ENCODE results near the gene SCGN. TPM values are rescaled to one million over a fixed set of nuclear protein-coding genes. Genes with fewer than 3 reads are reported as not detected.

SCGN gene
- total RNA-seq, 1 donor from 2014 or later, result 1.2 TPM

GRCh38 chr6:25701807-25702206, 49.8 kb downstream of the SCGN start:
- no peak overlapping the region for H3K4me3 Mint-ChIP-seq (ENCODE audit: unreplicated experiment)
- H3K27me3 Mint-ChIP-seq (ENCODE audit: unreplicated experiment), result no peaks in the 10 kb centered on the region
- peaks cover 2% of the 10 kb centered on the region for H3K9me3 Mint-ChIP-seq (ENCODE audit: unreplicated experiment)
- no peaks in the 10 kb centered on the region for H3K4me1 Mint-ChIP-seq (ENCODE audit: low read depth, unreplicated experiment)
- H3K27ac Mint-ChIP-seq (ENCODE audit: unreplicated experiment), result no peak overlapping the region
- DNase-seq, result no peak
- no peak for TF ChIP-seq CTCF (IDR thresholded peaks at IDR 0.05; ENCODE audit: partially characterized antibody, unreplicated experiment)
- H3K36me3 Mint-ChIP-seq (ENCODE audit: unreplicated experiment), result no peaks in the 10 kb centered on the region

- no peak for DNase-seq
- no peak for TF ChIP-seq CTCF (IDR thresholded peaks at IDR 0.05; ENCODE audit: partially characterized antibody, unreplicated experiment)
- Mint-ChIP-seq H3K27me3 (ENCODE audit: unreplicated experiment) (no peaks in the 10 kb centered on the region), H3K9me3 (ENCODE audit: unreplicated experiment) (no peaks in the 10 kb centered on the region), H3K36me3 (ENCODE audit: unreplicated experiment) (no peaks in the 10 kb centered on the region), H3K4me1 (ENCODE audit: low read depth, unreplicated experiment) (no peaks in the 10 kb centered on the region), H3K4me3 (ENCODE audit: unreplicated experiment) (no peak overlapping the region), H3K27ac (ENCODE audit: unreplicated experiment) (no peak overlapping the region)
These were observed 51.0 kb downstream of the SCGN start for GRCh38 chr6:25703005-25703404.

- no peak overlapping the region for H3K4me3 Mint-ChIP-seq (ENCODE audit: unreplicated experiment)
- H3K9me3 Mint-ChIP-seq (ENCODE audit: unreplicated experiment), result no peaks in the 10 kb centered on the region
- H3K27me3 Mint-ChIP-seq (ENCODE audit: unreplicated experiment), result no peaks in the 10 kb centered on the region
- no peaks in the 10 kb centered on the region for H3K36me3 Mint-ChIP-seq (ENCODE audit: unreplicated experiment)
- H3K4me1 Mint-ChIP-seq (ENCODE audit: low read depth, unreplicated experiment), result no peaks in the 10 kb centered on the region
- no peak overlapping the region for H3K27ac Mint-ChIP-seq (ENCODE audit: unreplicated experiment)
- no peak for TF ChIP-seq CTCF (IDR thresholded peaks at IDR 0.05; ENCODE audit: partially characterized antibody, unreplicated experiment)
- DNase-seq, result no peak
These were observed 52.0 kb downstream of the SCGN start for GRCh38 chr6:25704001-25704400.

- Mint-ChIP-seq H3K9me3 (ENCODE audit: unreplicated experiment) (peaks cover 2% of the 10 kb centered on the region), H3K4me3 (ENCODE audit: unreplicated experiment) (no peak overlapping the region), H3K36me3 (ENCODE audit: unreplicated experiment) (no peaks in the 10 kb centered on the region), H3K27ac (ENCODE audit: unreplicated experiment) (no peak overlapping the region), H3K4me1 (ENCODE audit: low read depth, unreplicated experiment) (no peaks in the 10 kb centered on the region), H3K27me3 (ENCODE audit: unreplicated experiment) (no peaks in the 10 kb centered on the region)
- TF ChIP-seq CTCF (IDR thresholded peaks at IDR 0.05; ENCODE audit: partially characterized antibody, unreplicated experiment), result no peak
- DNase-seq, result no peak
These were observed 54.4 kb downstream of the SCGN start for GRCh38 chr6:25706314-25707014.

- H3K36me3 Mint-ChIP-seq (ENCODE audit: unreplicated experiment), result no peaks in the 10 kb centered on the region
- no peaks in the 10 kb centered on the region for H3K27me3 Mint-ChIP-seq (ENCODE audit: unreplicated experiment)
- peaks cover 2% of the 10 kb centered on the region for H3K9me3 Mint-ChIP-seq (ENCODE audit: unreplicated experiment)
- no peak for TF ChIP-seq CTCF (IDR thresholded peaks at IDR 0.05; ENCODE audit: partially characterized antibody, unreplicated experiment)
- H3K4me3 Mint-ChIP-seq (ENCODE audit: unreplicated experiment), result no peak overlapping the region
- DNase-seq, result no peak
- no peak overlapping the region for H3K27ac Mint-ChIP-seq (ENCODE audit: unreplicated experiment)
- H3K4me1 Mint-ChIP-seq (ENCODE audit: low read depth, unreplicated experiment), result no peaks in the 10 kb centered on the region
These were observed 57.7 kb downstream of the SCGN start for GRCh38 chr6:25709761-25710160.
